Measurements from ENCODE around the gene KRT36. TPM values are rescaled to one million over a fixed set of nuclear protein-coding genes. Genes with fewer than 3 reads are reported as not detected.

KRT36 gene
- total RNA-seq, 2 donors from 2014 or later = not detected

GRCh38 chr17:41455236-41455635, 34.5 kb downstream of the KRT36 start:
- Histone ChIP-seq H3K4me3 (no peak overlapping the region), H3K9me3 (no peaks in the 10 kb centered on the region), H3K27me3 (replicated peaks; ENCODE audit: insufficient read depth) (no peaks in the 10 kb centered on the region), H3K36me3 (no peaks in the 10 kb centered on the region), H3K27ac (no peak overlapping the region), H3K4me1 (ENCODE audit: control insufficient read depth in 1 of 2, low read depth in 2 of 2) (no peaks in the 10 kb centered on the region)
- no peak for TF ChIP-seq CTCF (IDR thresholded peaks at IDR 0.05)
- no peak for DNase-seq (ENCODE audit: low spot score)
- no peak for ATAC-seq (ENCODE audit: insufficient number of reproducible peaks, low FRiP score, low read depth)

- no peak for ATAC-seq (ENCODE audit: insufficient number of reproducible peaks, low FRiP score, low read depth)
- H3K27ac ChIP-seq = no peak overlapping the region
- H3K4me1 ChIP-seq (ENCODE audit: control insufficient read depth in 1 of 2, low read depth in 2 of 2) = no peaks in the 10 kb centered on the region
Measured at GRCh38 chr17:41453066-41453465, 36.6 kb downstream of the KRT36 start.

GRCh38 chr17:41452281-41452680, 37.4 kb downstream of the KRT36 start:
- ATAC-seq (ENCODE audit: insufficient number of reproducible peaks, low FRiP score, low read depth) (no peak), DNase-seq (ENCODE audit: low spot score) (no peak)
- no peak for TF ChIP-seq CTCF (IDR thresholded peaks at IDR 0.05)
- Histone ChIP-seq H3K27me3 (replicated peaks; ENCODE audit: insufficient read depth) (no peaks in the 10 kb centered on the region), H3K27ac (no peak overlapping the region), H3K4me1 (ENCODE audit: control insufficient read depth in 1 of 2, low read depth in 2 of 2) (no peaks in the 10 kb centered on the region), H3K4me3 (no peak overlapping the region), H3K9me3 (no peaks in the 10 kb centered on the region), H3K36me3 (no peaks in the 10 kb centered on the region)

More at GRCh38 chr17:41453066-41453465, 36.6 kb downstream of the KRT36 start:
- no peak for TF ChIP-seq CTCF (IDR thresholded peaks at IDR 0.05)
- H3K36me3 ChIP-seq = no peaks in the 10 kb centered on the region
- H3K27me3 ChIP-seq (replicated peaks; ENCODE audit: insufficient read depth) = no peaks in the 10 kb centered on the region
- no peak overlapping the region for H3K4me3 ChIP-seq
- no peak for DNase-seq (ENCODE audit: low spot score)
- H3K9me3 ChIP-seq = no peaks in the 10 kb centered on the region

- no peak overlapping the region for H3K4me3 ChIP-seq
- TF ChIP-seq CTCF (IDR thresholded peaks at IDR 0.05) = no peak
- DNase-seq (ENCODE audit: low spot score) (no peak), ATAC-seq (ENCODE audit: insufficient number of reproducible peaks, low FRiP score, low read depth) (no peak)
- no peaks in the 10 kb centered on the region for H3K4me1 ChIP-seq (ENCODE audit: control insufficient read depth in 1 of 2, low read depth in 2 of 2)
- H3K36me3 ChIP-seq = no peaks in the 10 kb centered on the region
- no peak overlapping the region for H3K27ac ChIP-seq
- no peaks in the 10 kb centered on the region for H3K27me3 ChIP-seq (replicated peaks; ENCODE audit: insufficient read depth)
- H3K9me3 ChIP-seq = no peaks in the 10 kb centered on the region
Measured at GRCh38 chr17:41451154-41451728, 38.5 kb downstream of the KRT36 start.

GRCh38 chr17:41449008-41449407, 40.7 kb downstream of the KRT36 start:
- DNase-seq (ENCODE audit: low spot score) (no peak), ATAC-seq (ENCODE audit: insufficient number of reproducible peaks, low FRiP score, low read depth) (no peak)
- Histone ChIP-seq H3K36me3 (no peaks in the 10 kb centered on the region), H3K4me1 (ENCODE audit: control insufficient read depth in 1 of 2, low read depth in 2 of 2) (no peaks in the 10 kb centered on the region), H3K27me3 (replicated peaks; ENCODE audit: insufficient read depth) (no peaks in the 10 kb centered on the region), H3K27ac (no peak overlapping the region), H3K4me3 (no peak overlapping the region), H3K9me3 (no peaks in the 10 kb centered on the region)
- TF ChIP-seq CTCF (IDR thresholded peaks at IDR 0.05) = no peak

Measured in thoracic aorta (tissue), 2 donors.